HL-60 (cell line): Measurements from ENCODE around the gene KRTAP10-8.

Source experiments
- DNase-seq, 2 experiments: peaks; one replicate each; pipeline ENCODE4 v3.0.0-alpha.2; 2010 to 2020; ENCODE audit warnings: low read depth in 1 of 2, low spot score in 1 of 2
- H3K27ac ChIP-seq: fragments of 250-450 bp; sonication (Bioruptor Pico); replicated peaks from 2 replicates; pipeline ENCODE4 v1.5.1; 2020; ENCODE audit warnings: mild to moderate bottlenecking, moderate library complexity
- H3K27me3 ChIP-seq: fragments of 250-450 bp; sonication (Bioruptor Pico); 2 replicates; pipeline ENCODE4 v1.5.1; 2021; ENCODE audit warnings: mild to moderate bottlenecking, moderate library complexity; ENCODE audit not compliant: insufficient read depth, poor library complexity, severe bottlenecking
- H3K4me3 ChIP-seq: replicated peaks from 2 replicates; pipeline ENCODE4 v1.5.1; 2011; ENCODE audit warnings: mild to moderate bottlenecking, control low read depth, low read length; ENCODE audit not compliant: insufficient read depth
- CTCF ChIP-seq: IDR thresholded peaks from one replicate; pipeline ENCODE4 v1.5.1; 2011; ENCODE audit warnings: low read length, control low read depth, inconsistent platforms; ENCODE audit not compliant: insufficient read depth
- GABPA ChIP-seq: IDR thresholded peaks from 2 replicates; pipeline ENCODE4 v1.6.1; 2012; ENCODE audit warnings: low read depth
- POLR2AphosphoS5 ChIP-seq: IDR thresholded peaks from 2 replicates; pipeline ENCODE4 v1.6.1; 2012; ENCODE audit warnings: low read depth
- SPI1 ChIP-seq: IDR thresholded peaks from 2 replicates; pipeline ENCODE4 v1.6.1; 2012; ENCODE audit warnings: low read depth, mild to moderate bottlenecking, borderline replicate concordance
- TF ChIP-seq, protein P1 (sequence below): IDR thresholded peaks from 2 replicates; pipeline ENCODE4 v1.6.1; 2012; ENCODE audit warnings: low read depth; ENCODE audit not compliant: insufficient replicate concordance

The KRTAP10-8 gene

DNA sequence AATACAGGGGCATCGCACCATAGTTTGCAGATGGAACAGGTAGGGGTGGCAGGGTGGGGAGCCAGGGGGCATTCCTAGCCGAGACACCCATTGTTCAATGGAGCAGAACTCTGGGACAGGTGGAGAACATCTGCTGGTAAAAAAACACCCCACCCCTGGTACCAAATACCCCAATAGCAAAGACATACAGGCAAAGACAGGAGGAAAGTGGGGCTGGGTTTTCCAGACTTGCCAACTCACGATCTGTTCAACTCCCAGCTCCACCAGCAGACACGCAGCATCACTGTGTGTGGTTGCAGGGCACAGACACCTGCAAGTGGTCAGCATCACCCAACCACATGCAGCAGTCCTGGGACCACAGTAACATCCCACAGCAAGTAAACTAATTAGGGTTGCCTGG is 328 bp upstream of the KRTAP10-8 start:
- DNase-seq = no peak
- TF ChIP-seq POLR2AphosphoS5 (no peak), CTCF (no peak), SPI1 (no peak), GABPA (no peak)
- TF ChIP-seq, protein P1, sequence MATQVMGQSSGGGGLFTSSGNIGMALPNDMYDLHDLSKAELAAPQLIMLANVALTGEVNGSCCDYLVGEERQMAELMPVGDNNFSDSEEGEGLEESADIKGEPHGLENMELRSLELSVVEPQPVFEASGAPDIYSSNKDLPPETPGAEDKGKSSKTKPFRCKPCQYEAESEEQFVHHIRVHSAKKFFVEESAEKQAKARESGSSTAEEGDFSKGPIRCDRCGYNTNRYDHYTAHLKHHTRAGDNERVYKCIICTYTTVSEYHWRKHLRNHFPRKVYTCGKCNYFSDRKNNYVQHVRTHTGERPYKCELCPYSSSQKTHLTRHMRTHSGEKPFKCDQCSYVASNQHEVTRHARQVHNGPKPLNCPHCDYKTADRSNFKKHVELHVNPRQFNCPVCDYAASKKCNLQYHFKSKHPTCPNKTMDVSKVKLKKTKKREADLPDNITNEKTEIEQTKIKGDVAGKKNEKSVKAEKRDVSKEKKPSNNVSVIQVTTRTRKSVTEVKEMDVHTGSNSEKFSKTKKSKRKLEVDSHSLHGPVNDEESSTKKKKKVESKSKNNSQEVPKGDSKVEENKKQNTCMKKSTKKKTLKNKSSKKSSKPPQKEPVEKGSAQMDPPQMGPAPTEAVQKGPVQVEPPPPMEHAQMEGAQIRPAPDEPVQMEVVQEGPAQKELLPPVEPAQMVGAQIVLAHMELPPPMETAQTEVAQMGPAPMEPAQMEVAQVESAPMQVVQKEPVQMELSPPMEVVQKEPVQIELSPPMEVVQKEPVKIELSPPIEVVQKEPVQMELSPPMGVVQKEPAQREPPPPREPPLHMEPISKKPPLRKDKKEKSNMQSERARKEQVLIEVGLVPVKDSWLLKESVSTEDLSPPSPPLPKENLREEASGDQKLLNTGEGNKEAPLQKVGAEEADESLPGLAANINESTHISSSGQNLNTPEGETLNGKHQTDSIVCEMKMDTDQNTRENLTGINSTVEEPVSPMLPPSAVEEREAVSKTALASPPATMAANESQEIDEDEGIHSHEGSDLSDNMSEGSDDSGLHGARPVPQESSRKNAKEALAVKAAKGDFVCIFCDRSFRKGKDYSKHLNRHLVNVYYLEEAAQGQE = no peak
- H3K4me3 ChIP-seq = no peak overlapping the region
- H3K27ac ChIP-seq = no peak overlapping the region
- no peaks in the 10 kb centered on the region for H3K27me3 ChIP-seq

DNA sequence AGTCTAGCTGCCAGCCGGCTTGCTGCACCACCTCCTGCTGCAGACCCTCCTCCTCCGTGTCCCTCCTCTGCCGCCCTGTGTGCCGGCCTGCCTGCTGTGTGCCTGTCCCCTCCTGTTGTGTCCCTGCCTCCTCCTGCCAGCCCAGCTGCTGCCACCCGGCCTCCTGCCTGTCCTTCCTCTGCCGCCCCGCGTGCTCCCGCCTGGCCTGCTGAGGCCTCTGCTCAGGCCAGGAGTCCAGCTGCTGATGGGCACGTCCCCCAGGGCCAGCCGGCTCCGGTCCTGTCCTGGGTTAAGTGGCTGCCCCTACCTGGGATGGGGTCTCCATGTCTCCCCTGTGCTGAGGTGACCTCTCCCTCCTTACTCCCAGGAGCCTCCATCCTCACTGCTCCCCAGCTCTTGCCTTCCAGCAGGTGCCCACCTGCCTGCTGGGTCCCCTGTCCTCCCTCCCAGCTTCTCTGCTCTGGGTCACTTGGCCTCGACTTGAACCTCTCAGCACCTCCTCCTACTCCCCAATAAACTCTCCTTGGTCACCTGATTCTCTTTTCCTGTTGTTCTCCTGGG is 870 bp downstream of the KRTAP10-8 start:
- Histone ChIP-seq H3K4me3 (no peak overlapping the region), H3K27ac (no peak overlapping the region), H3K27me3 (no peaks in the 10 kb centered on the region)
- TF ChIP-seq SPI1 (no peak), POLR2AphosphoS5 (no peak), GABPA (no peak), CTCF (no peak)
- TF ChIP-seq, protein P1 = no peak
- DNase-seq = no peak

GRCh38 chr21:44613386-44614155 is 1.7 kb downstream of the KRTAP10-8 start:
- no peak for TF ChIP-seq GABPA
- TF ChIP-seq CTCF = no peak
- no peak for TF ChIP-seq POLR2AphosphoS5
- TF ChIP-seq, protein P1 = no peak
- no peak overlapping the region for H3K27ac ChIP-seq
- DNase-seq = no peak
- H3K4me3 ChIP-seq = no peak overlapping the region
- H3K27me3 ChIP-seq = no peaks in the 10 kb centered on the region
